ENCODE results near the gene DPEP3. TPM values are rescaled to one million over a fixed set of nuclear protein-coding genes. Genes with fewer than 3 reads are reported as not detected.

DPEP3 gene
- total RNA-seq, 1 donor from 2014 or later = not detected

DNA sequence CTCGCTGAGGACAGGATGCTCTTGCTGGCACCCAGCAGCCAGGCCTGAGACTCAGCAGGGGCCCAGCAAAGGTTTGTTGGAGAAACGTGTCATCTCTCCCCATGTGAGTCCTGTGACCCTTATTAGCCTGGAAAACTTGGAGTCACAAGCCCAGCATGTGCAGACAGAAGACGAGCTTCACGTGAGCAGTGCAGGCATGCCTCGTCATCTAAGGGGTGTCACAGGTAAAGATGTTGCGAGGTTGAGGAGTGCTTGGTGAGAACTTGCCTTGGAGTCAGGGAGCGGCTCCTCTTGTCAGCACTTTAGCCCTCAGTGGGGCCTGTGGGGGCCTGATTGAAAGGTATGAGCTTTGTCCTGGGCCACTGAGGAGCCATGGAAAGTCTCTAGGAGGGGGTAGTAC lies 46.5 kb downstream of the DPEP3 start:
- H3K4me3 Mint-ChIP-seq = peak overlapping the region; percentile 100
- no peak for TF ChIP-seq CTCF (conservative IDR thresholded peaks at IDR 0.05)
- H3K27me3 Mint-ChIP-seq = peaks cover 2% of the 10 kb centered on the region
- H3K36me3 Mint-ChIP-seq = peaks cover 3% of the 10 kb centered on the region
- DNase-seq (ENCODE audit: extremely low spot score, unreplicated experiment) = no peak
- no peaks in the 10 kb centered on the region for H3K9me3 Mint-ChIP-seq
- peaks cover 17% of the 10 kb centered on the region for H3K4me1 Mint-ChIP-seq (ENCODE audit: unreplicated experiment)
- H3K27ac Mint-ChIP-seq = no peak overlapping the region

DNA sequence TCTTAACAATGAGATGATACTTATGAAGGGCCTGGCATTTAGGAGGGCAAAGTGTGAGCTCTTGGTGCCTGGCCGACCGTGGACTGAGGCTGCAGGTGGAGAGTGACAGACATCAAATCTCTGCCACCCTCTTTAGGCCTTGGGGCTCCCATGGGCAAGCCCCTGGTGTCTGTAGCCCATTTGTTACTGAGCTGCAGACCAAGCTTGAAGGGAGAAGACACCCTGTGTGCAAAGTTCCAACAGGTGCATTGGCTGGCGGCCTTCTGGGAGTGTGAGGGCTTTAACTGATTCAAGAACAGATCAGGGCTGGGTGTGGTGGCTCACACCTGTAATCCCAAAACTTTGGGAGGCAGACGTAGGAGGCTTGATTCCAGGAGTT lies 47.8 kb downstream of the DPEP3 start:
- Mint-ChIP-seq H3K27ac (no peak overlapping the region), H3K27me3 (peaks cover 2% of the 10 kb centered on the region), H3K36me3 (peaks cover 3% of the 10 kb centered on the region), H3K4me1 (ENCODE audit: unreplicated experiment) (peaks cover 17% of the 10 kb centered on the region), H3K9me3 (no peaks in the 10 kb centered on the region), H3K4me3 (no peak overlapping the region)
- DNase-seq (ENCODE audit: extremely low spot score, unreplicated experiment) = no peak
- no peak for TF ChIP-seq CTCF (conservative IDR thresholded peaks at IDR 0.05)

GRCh38 chr16:67931712-67932461 lies 48.4 kb downstream of the DPEP3 start, which contains the start of gene CTRL:
TSS of gene CTRL (minus strand) at chr16:67931862. CDS start at chr16:67931852, 10 bp downstream.
- Mint-ChIP-seq H3K4me1 (ENCODE audit: unreplicated experiment) (peaks cover 12% of the 10 kb centered on the region), H3K27ac (no peak within 1 kb of the TSS), H3K4me3 (no peak within 1 kb of the TSS), H3K36me3 (peaks cover 3% of the 10 kb centered on the region), H3K27me3 (peaks cover 2% of the 10 kb centered on the region), H3K9me3 (no peaks in the 10 kb centered on the region)
- peak; percentile 42 for TF ChIP-seq CTCF (conservative IDR thresholded peaks at IDR 0.05)
- no peak for DNase-seq (ENCODE audit: extremely low spot score, unreplicated experiment)

DNA sequence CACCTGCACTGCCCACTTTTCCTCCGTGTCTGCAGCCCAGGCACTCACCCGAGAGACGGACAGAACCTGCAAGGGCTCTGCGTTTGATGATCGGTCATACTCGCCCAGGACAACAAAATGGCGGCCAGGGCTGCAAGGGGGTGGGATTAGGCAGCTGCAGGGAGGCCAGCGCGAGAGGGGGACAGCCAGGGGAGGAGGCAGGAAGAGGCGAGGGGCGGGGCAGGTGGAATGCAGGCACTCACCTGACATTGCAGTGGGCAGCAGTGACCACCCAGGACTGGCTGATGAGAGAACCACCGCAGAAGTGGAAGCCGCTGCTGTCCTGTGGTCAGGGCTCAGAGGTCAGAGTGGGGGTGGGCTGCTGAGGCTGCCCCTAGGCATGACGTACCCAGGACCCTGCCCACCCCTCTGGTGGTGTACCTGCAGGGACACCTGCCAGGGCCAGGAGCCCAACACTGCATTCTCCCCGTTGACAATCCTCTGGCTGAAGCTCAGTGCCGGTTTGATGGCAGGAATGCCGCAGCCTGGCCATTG lies 49.6 kb downstream of the DPEP3 start:
- Mint-ChIP-seq H3K9me3 (no peaks in the 10 kb centered on the region), H3K27ac (no peak overlapping the region), H3K4me3 (no peak overlapping the region), H3K27me3 (peaks cover under 1% of the 10 kb centered on the region), H3K4me1 (ENCODE audit: unreplicated experiment) (peaks cover 10% of the 10 kb centered on the region), H3K36me3 (peaks cover 1% of the 10 kb centered on the region)
- DNase-seq (ENCODE audit: extremely low spot score, unreplicated experiment) = no peak
- TF ChIP-seq CTCF (conservative IDR thresholded peaks at IDR 0.05) = no peak

GRCh38 chr16:67930191-67930590 lies 50.1 kb downstream of the DPEP3 start:
- H3K36me3 Mint-ChIP-seq = no peaks in the 10 kb centered on the region
- H3K4me1 Mint-ChIP-seq (ENCODE audit: unreplicated experiment) = peaks cover 6% of the 10 kb centered on the region
- DNase-seq (ENCODE audit: extremely low spot score, unreplicated experiment) = no peak
- no peaks in the 10 kb centered on the region for H3K27me3 Mint-ChIP-seq
- H3K27ac Mint-ChIP-seq = no peak overlapping the region
- TF ChIP-seq CTCF (conservative IDR thresholded peaks at IDR 0.05) = no peak
- H3K9me3 Mint-ChIP-seq = no peaks in the 10 kb centered on the region
- no peak overlapping the region for H3K4me3 Mint-ChIP-seq
